Stomach (tissue), 9 donors: ENCODE measurements around the gene PRICKLE2. TPM values are rescaled to one million over a fixed set of nuclear protein-coding genes. Genes with fewer than 3 reads are reported as not detected.

ENCODE experiments used
- DNase-seq, 2 donors: peaks; one replicate each; pipeline versions ENCODE4 v3.0.0 to v3.0.0-alpha.2; 2013 to 2019
- H3K27ac ChIP-seq, 5 donors: fragments of 200-600 bp in 4 of 5; sonication (generic) in 4 of 5; one replicate each; pipeline ENCODE4 v1.5.1; 2013 to 2019; ENCODE audit warnings: mild to moderate bottlenecking in 1 of 5, moderate library complexity in 1 of 5
- H3K27me3 ChIP-seq, 3 donors: fragments of 200-600 bp; sonication (generic); one replicate each; pipeline ENCODE4 v1.5.1; 2017 to 2019; ENCODE audit warnings: mixed run types in 1 of 3
- H3K36me3 ChIP-seq, 4 donors: fragments of 200-600 bp; sonication (generic); 1 replicate in 3 of 4; 2 replicates in 1 of 4; pipeline ENCODE4 v1.5.1; 2016 to 2019
- H3K4me1 ChIP-seq, 4 donors: fragments of 200-600 bp; sonication (generic); one replicate each; pipeline ENCODE4 v1.5.1; 2016 to 2019
- H3K4me3 ChIP-seq, 4 donors: fragments of 200-600 bp; sonication (generic) in 3 of 4; one replicate each; pipeline ENCODE4 v1.5.1; 2016 to 2019; ENCODE audit warnings: mild to moderate bottlenecking in 1 of 4
- H3K9me3 ChIP-seq, 4 donors: fragments of 200-600 bp; sonication (generic); one replicate each; pipeline ENCODE4 v1.5.1; 2016 to 2019
- CTCF ChIP-seq, 7 experiments: fragments of 450-650 bp in 4 of 7; fragments of 200-600 bp in 3 of 7; sonication (generic) in 3 of 7; IDR thresholded peaks; one replicate each; pipeline ENCODE4 v1.5.1; 2016 to 2019; ENCODE audit warnings: antibody characterized with exemption in 7 of 7, control low read depth in 2 of 7, mild to moderate bottlenecking in 1 of 7
- EP300 ChIP-seq: sonication (generic); formaldehyde crosslinking; IDR thresholded peaks from one replicate; pipeline ENCODE4 v1.6.1; 2017; ENCODE audit warnings: antibody characterized with exemption
- POLR2A ChIP-seq, 4 donors: fragments of 450-650 bp; IDR thresholded peaks; one replicate each; pipeline ENCODE4 v1.6.1; 2016; ENCODE audit warnings: antibody characterized with exemption in 4 of 4, control low read depth in 2 of 4, mild to moderate bottlenecking in 1 of 4, moderate library complexity in 1 of 4
- POLR2AphosphoS5 ChIP-seq, 3 donors: sonication (generic); formaldehyde crosslinking; IDR thresholded peaks; one replicate each; pipeline ENCODE4 v1.6.1; 2016; ENCODE audit warnings: antibody characterized with exemption in 3 of 3
- WGBS, 5 donors: extraction: QIAGEN DNeasy Blood & Tissue Kit in 3 of 5; methylation state at CpG; one replicate each; pipeline versions ENCODE4 v1.1.5 to v1.1.7; 2013 to 2018; 5-methylcytosine and 5-hydroxymethylcytosine counted together
- intact Hi-C: fragments of 100-400 bp; cut with DNase I; formaldehyde crosslinking; loops from one replicate; pipeline ENCODE4 v1.15.1; 2023; ENCODE audit warnings: low total_unique reads
- polyA plus RNA-seq, 3 donors: library from polyadenylated mRNA; stranded (reverse); fragments of 200-250 nt; gene quantifications; one replicate each; pipeline ENCODE4 v1.2.3, GENCODE V29; 2013
- total RNA-seq, 5 donors: library from RNA; depleted of rRNA; stranded (reverse); fragments of >200 nt; gene quantifications; one replicate each; pipeline versions ENCODE4 v1.1.0 to v1.2.3, GENCODE V29; 2014 to 2016
- donor health status: healthy with polysubstance abuse.
- donor health status: Bipolar disorder and iron deficiency.
- donor health status: healthy.

PRICKLE2 gene
- total and polyA plus RNA-seq, 8 donors: 3.7 to 59.1 (median 21.0) TPM

GRCh38 chr3:64059484-64060175 is 165.6 kb downstream of the PRICKLE2 start:
- Histone ChIP-seq H3K36me3 (no peaks in the 10 kb centered on the region), H3K4me3 (no peak overlapping the region), H3K27me3 (no peaks in the 10 kb centered on the region), H3K9me3 (no peaks in the 10 kb centered on the region), H3K27ac (no peak overlapping the region), H3K4me1 (no peaks in the 10 kb centered on the region)
- 76 to 85% (median 83%) methylated on average over 3 of the region's 3 CpGs for WGBS, 5 donors
- TF ChIP-seq POLR2A (IDR thresholded peaks at IDR 0.05) (no peak), CTCF (IDR thresholded peaks at IDR 0.05) (no peak), POLR2AphosphoS5 (IDR thresholded peaks at IDR 0.05) (no peak), EP300 (no peak)
- intact Hi-C loops: no loop called here
- DNase-seq: peak in 1 of 2 donors; percentile 24

- Histone ChIP-seq H3K36me3 (no peaks in the 10 kb centered on the region), H3K4me1 (no peaks in the 10 kb centered on the region), H3K9me3 (no peaks in the 10 kb centered on the region), H3K27me3 (no peaks in the 10 kb centered on the region), H3K27ac (no peak overlapping the region), H3K4me3 (no peak overlapping the region)
- peak in 1 of 2 donors; percentile 66 for DNase-seq
- intact Hi-C loops: no loop called here
- TF ChIP-seq POLR2A (IDR thresholded peaks at IDR 0.05): no peak
- no peak for TF ChIP-seq EP300
- TF ChIP-seq POLR2AphosphoS5 (IDR thresholded peaks at IDR 0.05): no peak
- TF ChIP-seq CTCF (IDR thresholded peaks at IDR 0.05): no peak
- WGBS, 5 donors: 33 to 38% (median 35%) methylated on average over 4 of the region's 4 CpGs
Measured at GRCh38 chr3:64058566-64058965, 166.7 kb downstream of the PRICKLE2 start.

- WGBS, 5 donors: 93 to 95% (median 94%) methylated on average over 4 of the region's 4 CpGs
- Histone ChIP-seq H3K36me3 (no peaks in the 10 kb centered on the region), H3K9me3 (no peaks in the 10 kb centered on the region), H3K27ac (no peak overlapping the region), H3K27me3 (no peaks in the 10 kb centered on the region), H3K4me3 (no peak overlapping the region), H3K4me1 (no peaks in the 10 kb centered on the region)
- DNase-seq: no peak
- intact Hi-C loops: no loop called here
- TF ChIP-seq EP300: no peak
Measured at GRCh38 chr3:64057231-64057630, 168.0 kb downstream of the PRICKLE2 start.

GRCh38 chr3:64056606-64057180 is 168.6 kb downstream of the PRICKLE2 start:
- no peak for TF ChIP-seq EP300
- TF ChIP-seq POLR2AphosphoS5 (IDR thresholded peaks at IDR 0.05): no peak
- TF ChIP-seq CTCF (IDR thresholded peaks at IDR 0.05): no peak
- no peak for TF ChIP-seq POLR2A (IDR thresholded peaks at IDR 0.05)
- Histone ChIP-seq H3K36me3 (no peaks in the 10 kb centered on the region), H3K27me3 (no peaks in the 10 kb centered on the region), H3K4me1 (no peaks in the 10 kb centered on the region), H3K9me3 (no peaks in the 10 kb centered on the region), H3K4me3 (no peak overlapping the region), H3K27ac (no peak overlapping the region)
- no peak for DNase-seq
- intact Hi-C loops: no loop called here
- WGBS, 5 donors: 67 to 81% (median 69%) methylated on average over 3 of the region's 3 CpGs

- 79 to 95% (median 90%) methylated on average over 2 of the region's 2 CpGs for WGBS, 5 donors
- no peaks in the 10 kb centered on the region for H3K27me3 ChIP-seq
- H3K27ac ChIP-seq: no peak overlapping the region
- H3K9me3 ChIP-seq: no peaks in the 10 kb centered on the region
- TF ChIP-seq CTCF (IDR thresholded peaks at IDR 0.05) (no peak), EP300 (no peak), POLR2A (IDR thresholded peaks at IDR 0.05) (no peak), POLR2AphosphoS5 (IDR thresholded peaks at IDR 0.05) (no peak)
- intact Hi-C loops: no loop called here
- H3K36me3 ChIP-seq: no peaks in the 10 kb centered on the region
- DNase-seq: no peak
- H3K4me1 ChIP-seq: no peaks in the 10 kb centered on the region
- H3K4me3 ChIP-seq: no peak overlapping the region
Measured at GRCh38 chr3:64055076-64055475, 170.2 kb downstream of the PRICKLE2 start.
